NT2/D1 (cell line): ENCODE data around the gene UMAD1.

Source experiments
- DNase-seq: peaks from one replicate; pipeline ENCODE4 v3.0.0-alpha.2; 2011; ENCODE audit warnings: low read depth, low spot score
- H3K27me3 ChIP-seq: 2 replicates; pipeline ENCODE4 v1.6.0; 2011; ENCODE audit warnings: mild to moderate bottlenecking; ENCODE audit not compliant: insufficient read length, insufficient read depth
- H3K36me3 ChIP-seq: 2 replicates; pipeline ENCODE4 v1.6.1; 2011; ENCODE audit warnings: mild to moderate bottlenecking, low read length, mixed read lengths; ENCODE audit not compliant: insufficient read depth, insufficient read length
- H3K4me1 ChIP-seq: 2 replicates; pipeline ENCODE4 v1.5.1; 2011; ENCODE audit not compliant: insufficient read depth, insufficient read length
- H3K4me3 ChIP-seq: 2 replicates; pipeline ENCODE4 v1.5.1; 2011; ENCODE audit warnings: low read depth; ENCODE audit not compliant: insufficient read length
- H3K9ac ChIP-seq: 2 replicates; pipeline ENCODE4 v1.6.0; 2011; ENCODE audit warnings: low read depth; ENCODE audit not compliant: insufficient read length
- H3K9me3 ChIP-seq: 2 replicates; pipeline ENCODE4 v1.5.1; 2011; ENCODE audit warnings: mild to moderate bottlenecking, low read length; ENCODE audit not compliant: insufficient read depth
- SUZ12 ChIP-seq: IDR thresholded peaks from 2 replicates; pipeline ENCODE4 v1.6.1; 2011; ENCODE audit not compliant: insufficient read length, insufficient read depth; ENCODE audit errors: extremely low read depth
- YY1 ChIP-seq: IDR thresholded peaks from 2 replicates; pipeline ENCODE4 v1.6.1; 2011; ENCODE audit not compliant: insufficient read length, insufficient read depth
- ZNF274 ChIP-seq: IDR thresholded peaks from 2 replicates; pipeline ENCODE4 v1.6.1; 2011; ENCODE audit warnings: mild to moderate bottlenecking, low read depth, low read length

The UMAD1 gene

DNA sequence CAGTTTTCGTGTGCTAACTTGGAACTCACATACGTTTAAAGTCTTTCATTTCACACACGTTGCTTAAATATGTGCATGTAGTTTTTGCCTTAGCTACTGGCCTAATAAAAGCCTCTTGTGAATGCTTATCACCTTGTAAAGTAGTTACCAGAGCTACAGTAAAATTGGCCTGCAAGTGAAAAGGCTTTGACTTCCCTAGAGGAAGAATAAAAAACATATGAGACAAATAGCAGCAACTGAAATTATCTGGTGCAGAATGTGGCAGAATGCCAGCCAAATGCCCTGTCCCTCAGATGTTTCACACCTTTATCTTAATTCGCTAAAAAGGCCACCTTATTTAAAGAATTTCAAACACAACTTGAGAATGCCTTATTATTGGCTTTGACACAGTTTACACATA, 105.9 kb downstream of the UMAD1 start:
- Histone ChIP-seq H3K9me3 (no peaks in the 10 kb centered on the region), H3K4me1 (no peaks in the 10 kb centered on the region), H3K36me3 (no peaks in the 10 kb centered on the region), H3K27me3 (no peaks in the 10 kb centered on the region), H3K4me3 (no peak overlapping the region), H3K9ac (no peak overlapping the region)
- no peak for DNase-seq
- no peak for TF ChIP-seq SUZ12
- no peak for TF ChIP-seq YY1
- no peak for TF ChIP-seq ZNF274

DNA sequence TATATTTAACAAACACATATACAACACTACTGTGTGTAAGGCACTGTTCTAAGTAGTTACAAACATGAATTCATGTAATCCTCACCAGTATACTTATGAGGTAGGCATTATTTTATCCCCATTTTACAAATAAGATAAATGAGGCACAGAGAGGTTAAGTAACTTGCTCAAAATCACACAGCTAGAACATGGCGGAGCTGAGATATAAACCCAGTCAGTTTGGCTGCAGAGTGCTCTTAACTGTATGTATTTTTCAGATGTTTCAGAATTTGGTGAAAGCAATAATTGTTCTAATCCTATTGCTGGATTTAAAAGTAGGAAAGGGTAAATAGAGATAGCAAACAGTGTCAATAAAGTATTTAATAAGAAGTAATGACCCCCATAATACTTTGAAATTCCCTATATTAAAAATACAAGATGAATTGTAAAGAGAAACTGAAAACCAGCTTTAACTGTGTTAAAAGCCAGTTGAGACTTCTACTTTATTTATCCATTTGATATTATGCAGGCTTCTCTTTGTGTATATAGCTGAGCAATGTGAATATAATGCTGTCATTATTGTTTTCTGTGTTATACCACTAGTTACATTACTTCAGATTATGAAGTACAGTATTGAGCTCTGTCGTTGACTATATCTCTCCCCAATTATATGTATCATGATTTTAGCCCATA, 110.2 kb downstream of the UMAD1 start:
- Histone ChIP-seq H3K9me3 (no peaks in the 10 kb centered on the region), H3K36me3 (no peaks in the 10 kb centered on the region), H3K27me3 (no peaks in the 10 kb centered on the region), H3K9ac (no peak overlapping the region), H3K4me3 (no peak overlapping the region), H3K4me1 (no peaks in the 10 kb centered on the region)
- TF ChIP-seq YY1 (no peak), ZNF274 (no peak), SUZ12 (no peak)
- no peak for DNase-seq

DNA sequence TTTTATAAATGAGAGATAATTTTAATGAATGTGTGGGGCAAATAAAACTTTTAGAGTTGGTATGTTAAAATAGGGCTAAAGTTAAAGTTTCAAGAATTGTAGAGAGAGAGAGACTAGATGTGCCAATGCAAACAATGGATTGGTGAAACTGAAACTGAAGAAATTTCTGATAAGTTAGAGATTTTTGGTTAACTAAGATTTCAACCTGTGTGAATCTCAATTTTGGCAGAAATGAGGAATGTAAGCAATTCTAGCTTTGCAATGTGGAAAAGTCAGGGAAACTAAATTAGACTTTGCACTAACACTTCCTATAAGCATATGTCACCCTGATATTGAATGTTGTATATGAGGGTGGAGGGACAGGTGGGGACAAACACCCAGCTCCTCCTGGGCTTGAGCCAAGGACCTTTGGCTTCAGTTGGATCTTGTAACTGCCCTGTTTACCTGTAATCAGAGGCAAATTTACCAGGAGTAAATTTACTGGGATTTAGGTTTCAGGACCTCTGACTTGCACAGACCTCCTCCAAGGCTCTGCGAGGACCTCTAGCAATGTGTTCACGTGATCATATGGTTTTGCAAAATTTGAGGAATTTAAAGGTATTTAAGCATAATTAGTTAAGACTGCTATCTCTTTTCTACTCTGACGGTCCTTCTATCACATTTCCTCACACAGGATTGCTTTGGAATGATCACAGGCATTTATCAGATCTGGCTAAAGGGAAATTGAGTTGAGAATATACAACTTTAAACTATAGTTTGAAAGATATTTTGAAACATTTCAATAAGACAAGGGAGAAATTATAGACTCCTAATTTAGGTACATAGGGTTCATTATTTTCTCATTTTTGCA, 110.9 kb downstream of the UMAD1 start:
- no peaks in the 10 kb centered on the region for H3K36me3 ChIP-seq
- H3K9me3 ChIP-seq, result no peaks in the 10 kb centered on the region
- H3K9ac ChIP-seq, result no peak overlapping the region
- H3K4me1 ChIP-seq, result no peaks in the 10 kb centered on the region
- no peak overlapping the region for H3K4me3 ChIP-seq
- TF ChIP-seq SUZ12, result no peak
- TF ChIP-seq YY1, result no peak
- TF ChIP-seq ZNF274, result no peak
- H3K27me3 ChIP-seq, result no peaks in the 10 kb centered on the region
- no peak for DNase-seq

DNA sequence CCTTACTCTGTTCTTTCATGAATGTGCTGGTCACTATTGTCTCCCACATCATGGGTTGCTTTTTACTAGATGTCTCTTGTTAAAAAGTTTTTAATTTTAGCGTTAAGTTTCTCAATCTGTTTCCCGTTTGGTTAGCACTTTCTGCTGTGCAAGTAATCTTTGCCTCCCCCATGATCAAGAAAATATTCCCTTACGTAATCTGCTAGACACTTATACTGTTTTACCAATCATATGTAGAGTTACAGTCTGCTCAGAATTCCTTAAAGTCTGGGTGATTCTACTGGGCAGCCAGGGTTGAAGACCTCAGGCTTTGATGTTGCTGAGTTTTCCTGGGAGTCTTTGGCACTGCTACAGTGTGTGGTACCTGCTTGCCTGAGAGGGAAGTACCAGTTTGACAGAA, 116.0 kb downstream of the UMAD1 start:
- no peak overlapping the region for H3K9ac ChIP-seq
- DNase-seq, result no peak

DNA sequence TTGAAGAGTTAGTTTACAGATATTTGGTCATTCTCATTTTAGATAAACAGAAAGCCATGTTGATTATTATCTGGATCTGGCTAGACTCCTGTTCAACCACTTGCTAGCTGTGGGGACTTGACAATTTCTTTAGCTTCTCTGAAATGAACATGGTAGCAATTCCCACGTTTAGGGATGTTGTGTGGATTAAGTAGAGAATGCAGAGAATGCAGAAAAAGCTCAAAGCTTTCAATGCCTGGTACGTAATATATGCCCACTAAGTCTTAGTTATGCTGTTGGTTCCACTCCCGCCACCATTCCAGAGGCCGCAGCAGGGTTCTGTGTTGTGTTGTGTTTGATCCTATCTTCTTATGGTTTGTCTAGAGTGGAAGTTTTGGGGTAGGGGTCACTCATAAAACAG, 117.0 kb downstream of the UMAD1 start:
- Histone ChIP-seq H3K27me3 (no peaks in the 10 kb centered on the region), H3K4me3 (no peak overlapping the region)
- no peak for TF ChIP-seq ZNF274

More for the DNA sequence above, 116.0 kb downstream of the UMAD1 start:
- no peaks in the 10 kb centered on the region for H3K9me3 ChIP-seq
- H3K4me1 ChIP-seq, result no peaks in the 10 kb centered on the region
- H3K4me3 ChIP-seq, result no peak overlapping the region
- TF ChIP-seq SUZ12 (no peak), ZNF274 (no peak), YY1 (no peak)
- no peaks in the 10 kb centered on the region for H3K27me3 ChIP-seq
- H3K36me3 ChIP-seq, result no peaks in the 10 kb centered on the region

DNA sequence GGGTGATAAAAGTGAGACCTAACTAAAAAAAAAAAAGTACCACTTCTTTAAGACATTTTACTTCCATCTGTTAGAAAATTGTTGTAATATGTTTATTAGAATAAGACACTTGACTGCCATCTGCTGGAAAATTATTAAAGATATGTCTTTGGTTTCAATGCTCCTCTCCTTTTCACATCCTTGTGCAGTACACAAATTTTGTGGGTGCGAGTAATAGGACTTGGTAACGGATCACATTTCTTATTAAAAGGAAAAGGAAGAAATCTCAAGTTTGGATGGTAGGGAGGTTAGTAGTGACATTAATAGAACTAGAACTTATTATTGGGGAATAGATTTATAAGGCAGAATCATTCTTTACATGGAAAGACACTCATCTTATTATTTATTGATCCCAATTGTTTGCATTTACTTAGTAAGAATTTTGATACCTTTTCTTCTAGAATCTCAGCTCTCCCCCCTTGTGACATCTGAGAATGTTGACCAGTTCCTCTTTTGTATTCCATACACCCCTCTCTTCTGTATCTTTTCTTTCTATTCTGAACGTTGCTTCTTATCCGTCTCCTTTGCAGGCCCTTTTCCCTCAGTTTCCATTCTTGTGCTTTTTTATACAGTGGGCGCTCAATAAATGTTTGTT, 120.9 kb downstream of the UMAD1 start:
- Histone ChIP-seq H3K36me3 (no peaks in the 10 kb centered on the region), H3K9me3 (no peaks in the 10 kb centered on the region), H3K27me3 (no peaks in the 10 kb centered on the region), H3K4me1 (no peaks in the 10 kb centered on the region), H3K4me3 (no peak overlapping the region), H3K9ac (no peak overlapping the region)
- TF ChIP-seq SUZ12 (no peak), ZNF274 (no peak), YY1 (no peak)
- DNase-seq, result no peak

More for the DNA sequence above, 117.0 kb downstream of the UMAD1 start:
- DNase-seq, result no peak
- no peaks in the 10 kb centered on the region for H3K4me1 ChIP-seq
- no peaks in the 10 kb centered on the region for H3K36me3 ChIP-seq
- H3K9ac ChIP-seq, result no peak overlapping the region
- H3K9me3 ChIP-seq, result no peaks in the 10 kb centered on the region

DNA sequence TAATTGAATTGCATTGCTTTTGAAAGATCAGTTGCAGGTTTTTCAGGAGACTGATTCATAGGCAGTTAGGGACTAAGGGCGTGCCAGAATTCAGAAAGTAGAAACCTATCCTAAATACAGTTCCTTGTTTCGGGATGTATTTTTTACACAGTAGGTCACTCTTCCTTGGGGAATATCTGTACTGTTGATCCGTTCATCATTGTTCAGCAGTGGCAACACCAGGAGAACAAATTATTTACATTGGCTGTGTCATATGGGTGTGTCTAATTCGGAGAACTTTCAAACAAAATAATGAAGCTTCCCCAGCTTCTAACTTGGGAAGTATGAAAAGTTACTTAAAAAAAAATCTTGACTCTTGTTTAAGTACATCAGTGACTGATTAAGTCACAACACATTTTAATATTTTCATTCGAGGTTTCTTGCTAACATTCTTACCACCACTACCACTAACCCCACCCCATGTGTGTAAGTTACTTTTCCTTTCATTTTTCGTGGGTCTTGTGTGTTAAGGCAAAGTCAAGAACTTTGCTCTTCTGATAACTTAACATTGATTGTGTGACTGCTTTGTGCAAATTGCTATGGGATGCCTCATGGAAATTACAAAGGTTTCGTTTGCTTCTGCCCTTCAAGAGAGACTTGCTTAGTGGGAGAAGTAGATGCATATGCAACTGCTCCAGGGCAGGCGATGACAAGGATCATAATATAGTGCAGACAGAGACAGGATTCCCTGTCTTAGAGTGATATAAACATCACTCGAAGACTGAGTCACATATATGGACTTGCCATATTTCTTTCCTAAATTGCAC, 121.6 kb downstream of the UMAD1 start:
- Histone ChIP-seq H3K4me1 (no peaks in the 10 kb centered on the region), H3K27me3 (no peaks in the 10 kb centered on the region), H3K36me3 (no peaks in the 10 kb centered on the region), H3K9me3 (no peaks in the 10 kb centered on the region), H3K9ac (no peak overlapping the region), H3K4me3 (no peak overlapping the region)
- TF ChIP-seq ZNF274 (no peak), YY1 (no peak), SUZ12 (no peak)
- no peak for DNase-seq
